COLO668 (cell line): Measurements from ENCODE around the gene GOLGA8F.
"Not testable (repeated sequence)": the region's sequence is repeated elsewhere in the genome, so short reads cannot be mapped to it uniquely, and the experiment has no call there.

Experiments used
- DNase-seq: peaks from one replicate; lab custom pipeline; 2025; ENCODE audit not compliant: unreplicated experiment; lab: John Stamatoyannopoulos, UW

The GOLGA8F gene

GRCh38 chr15:28378364-28378763 lies at the start of gene GOLGA8F:
Gene GOLGA8F, plus strand, starts transcription at chr15:28378664. Its CDS starts 98 bp downstream, at chr15:28378762.
- DNase-seq: not testable (repeated sequence)

- DNase-seq: not testable (repeated sequence)
Observed at GRCh38 chr15:28357984-28358383, 20.5 kb upstream of the GOLGA8F start, which contains the start of gene GOLGA6L24. Gene GOLGA6L24, minus strand, starts transcription at chr15:28358084. Its CDS starts 61 bp downstream, at chr15:28358023.

GRCh38 chr15:28365502-28365901 lies 13.0 kb upstream of the GOLGA8F start:
- DNase-seq: not testable (repeated sequence)

GRCh38 chr15:28380053-28380452 lies 1.6 kb downstream of the GOLGA8F start:
- DNase-seq: not testable (repeated sequence)

GRCh38 chr15:28396022-28396421 lies 17.6 kb downstream of the GOLGA8F start:
- DNase-seq: not testable (repeated sequence)

GRCh38 chr15:28402774-28403435 lies 24.4 kb downstream of the GOLGA8F start:
- DNase-seq: not testable (repeated sequence)

- not testable (repeated sequence) for DNase-seq
Observed at GRCh38 chr15:28420470-28420869, 42.0 kb downstream of the GOLGA8F start.

GRCh38 chr15:28435594-28435993 lies 57.1 kb downstream of the GOLGA8F start:
- DNase-seq: not testable (repeated sequence)
